ENCODE data around the gene ATP6V0C.

The ATP6V0C gene

DNA sequence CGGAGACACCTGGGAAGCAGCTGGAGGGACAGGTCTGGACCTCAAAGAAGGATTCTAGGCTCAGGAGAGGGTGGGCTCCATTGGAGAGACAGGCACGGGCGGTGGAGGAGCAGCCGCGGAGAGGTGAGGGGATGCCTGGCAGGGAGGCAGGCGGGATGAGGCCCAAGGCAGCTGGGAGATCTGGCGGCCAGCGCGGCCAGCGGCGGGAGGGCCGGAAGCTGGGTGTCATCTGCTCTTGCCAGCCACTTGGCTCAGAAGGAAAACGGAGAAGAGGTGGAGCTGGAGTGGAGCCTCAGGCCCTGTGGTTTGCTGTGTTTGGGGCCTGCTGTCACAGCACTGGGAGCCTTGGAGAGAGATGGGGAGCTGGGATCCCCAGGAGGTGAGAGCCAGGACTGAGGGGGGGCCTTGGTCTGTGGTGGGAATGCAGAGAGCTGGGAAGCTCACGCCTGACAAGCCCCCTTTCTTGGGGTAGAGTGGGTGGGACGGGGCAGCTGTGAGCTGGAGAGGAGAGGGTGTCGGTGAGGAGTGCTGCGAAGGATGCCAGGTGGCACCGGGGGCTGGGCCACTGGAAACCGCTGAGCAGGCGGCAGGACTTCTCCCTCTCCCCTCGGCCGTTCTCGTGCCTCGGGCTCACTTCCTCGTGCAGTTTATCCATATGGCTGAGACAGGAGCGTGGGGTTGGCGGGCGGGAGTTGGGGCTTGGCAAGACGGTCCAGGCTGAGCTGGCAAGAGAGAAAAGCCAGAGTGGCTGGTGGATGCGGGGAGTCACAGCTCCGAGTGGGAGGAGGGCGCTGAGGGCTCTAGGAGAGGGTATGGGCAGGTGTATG, 30.8 kb upstream of the ATP6V0C start:
- no peak overlapping the region for H3K27ac ChIP-seq
- TF ChIP-seq, protein P1, sequence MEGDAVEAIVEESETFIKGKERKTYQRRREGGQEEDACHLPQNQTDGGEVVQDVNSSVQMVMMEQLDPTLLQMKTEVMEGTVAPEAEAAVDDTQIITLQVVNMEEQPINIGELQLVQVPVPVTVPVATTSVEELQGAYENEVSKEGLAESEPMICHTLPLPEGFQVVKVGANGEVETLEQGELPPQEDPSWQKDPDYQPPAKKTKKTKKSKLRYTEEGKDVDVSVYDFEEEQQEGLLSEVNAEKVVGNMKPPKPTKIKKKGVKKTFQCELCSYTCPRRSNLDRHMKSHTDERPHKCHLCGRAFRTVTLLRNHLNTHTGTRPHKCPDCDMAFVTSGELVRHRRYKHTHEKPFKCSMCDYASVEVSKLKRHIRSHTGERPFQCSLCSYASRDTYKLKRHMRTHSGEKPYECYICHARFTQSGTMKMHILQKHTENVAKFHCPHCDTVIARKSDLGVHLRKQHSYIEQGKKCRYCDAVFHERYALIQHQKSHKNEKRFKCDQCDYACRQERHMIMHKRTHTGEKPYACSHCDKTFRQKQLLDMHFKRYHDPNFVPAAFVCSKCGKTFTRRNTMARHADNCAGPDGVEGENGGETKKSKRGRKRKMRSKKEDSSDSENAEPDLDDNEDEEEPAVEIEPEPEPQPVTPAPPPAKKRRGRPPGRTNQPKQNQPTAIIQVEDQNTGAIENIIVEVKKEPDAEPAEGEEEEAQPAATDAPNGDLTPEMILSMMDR (conservative IDR thresholded peaks at IDR 0.05), result no peak

DNA sequence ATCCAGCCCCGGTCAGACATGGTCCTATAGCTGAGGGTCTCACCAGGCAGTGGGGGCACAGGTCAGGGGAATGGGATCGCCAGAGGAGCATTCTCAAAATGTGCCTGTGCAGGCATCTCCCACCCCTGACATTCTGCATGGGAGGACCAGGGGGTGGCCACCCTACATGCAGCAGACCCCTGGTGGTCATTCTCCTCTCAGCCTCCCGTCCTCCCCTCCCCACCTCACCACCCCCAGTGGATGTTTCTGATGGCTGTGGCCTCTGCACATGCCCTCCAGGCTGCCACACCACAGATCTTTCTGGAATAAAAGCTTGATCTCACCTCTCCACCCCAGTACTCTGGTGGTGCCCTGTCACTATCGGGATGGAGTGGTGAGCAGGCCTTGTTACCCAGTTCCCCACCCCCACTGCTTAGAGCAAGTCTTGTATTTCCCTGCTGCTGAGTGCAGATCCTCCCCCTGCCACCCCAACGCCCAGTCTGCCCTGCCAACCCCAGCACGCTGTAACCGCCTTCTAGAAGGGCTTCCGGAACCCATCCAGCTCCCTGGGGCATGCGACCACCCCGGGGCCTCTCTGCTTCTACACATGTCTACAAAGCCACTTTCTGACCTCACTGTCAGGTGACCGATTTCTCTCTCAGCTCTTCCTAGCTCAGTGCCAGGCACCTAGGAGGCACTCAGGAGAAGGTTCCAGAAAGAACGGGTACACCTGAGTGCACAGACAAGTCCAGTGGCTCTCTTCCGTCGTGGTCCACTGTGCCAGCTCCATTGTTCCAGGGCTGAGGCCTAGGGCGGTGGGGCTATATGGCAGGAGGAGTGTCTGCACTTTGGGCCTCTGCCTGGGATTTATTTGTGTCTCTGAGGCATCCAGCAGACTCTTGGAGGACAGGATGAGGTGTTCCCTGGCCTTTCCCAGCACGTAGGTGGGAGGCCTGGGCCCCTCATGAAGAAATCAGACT, 29.5 kb upstream of the ATP6V0C start:
- TF ChIP-seq, protein P1 (conservative IDR thresholded peaks at IDR 0.05), result no peak
- no peak overlapping the region for H3K27ac ChIP-seq

DNA sequence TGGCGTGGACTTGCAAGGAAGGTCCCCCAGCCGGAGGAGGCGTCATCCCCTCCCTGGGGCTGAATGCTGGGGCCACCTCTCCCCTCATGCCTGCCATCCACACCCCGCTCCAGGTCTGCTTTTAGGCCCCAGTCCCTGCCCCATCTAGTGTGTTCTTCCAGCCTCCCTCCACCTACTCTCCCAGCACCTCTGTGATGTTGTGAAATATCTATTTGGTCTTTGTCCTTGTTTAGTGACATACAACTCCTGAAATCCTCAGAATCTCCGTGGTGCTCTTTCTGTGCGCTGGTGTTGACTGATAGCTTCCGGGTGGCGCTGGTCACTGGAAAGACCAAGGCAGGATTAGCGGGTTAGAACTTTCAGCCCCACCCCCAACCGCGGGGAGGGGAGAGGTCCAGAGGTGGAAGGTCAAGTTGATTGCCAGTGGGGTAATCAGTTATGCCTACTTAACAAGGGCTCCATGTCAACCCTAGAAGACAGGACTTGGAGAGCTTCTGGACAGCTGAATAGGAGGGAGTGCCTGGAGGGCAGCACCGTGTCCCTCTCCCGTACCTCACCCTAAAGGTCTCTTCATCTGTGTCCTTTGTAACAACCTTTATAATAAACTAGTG, 28.7 kb upstream of the ATP6V0C start:
- TF ChIP-seq, protein P1 (conservative IDR thresholded peaks at IDR 0.05), result no peak
- H3K27ac ChIP-seq, result no peak overlapping the region

DNA sequence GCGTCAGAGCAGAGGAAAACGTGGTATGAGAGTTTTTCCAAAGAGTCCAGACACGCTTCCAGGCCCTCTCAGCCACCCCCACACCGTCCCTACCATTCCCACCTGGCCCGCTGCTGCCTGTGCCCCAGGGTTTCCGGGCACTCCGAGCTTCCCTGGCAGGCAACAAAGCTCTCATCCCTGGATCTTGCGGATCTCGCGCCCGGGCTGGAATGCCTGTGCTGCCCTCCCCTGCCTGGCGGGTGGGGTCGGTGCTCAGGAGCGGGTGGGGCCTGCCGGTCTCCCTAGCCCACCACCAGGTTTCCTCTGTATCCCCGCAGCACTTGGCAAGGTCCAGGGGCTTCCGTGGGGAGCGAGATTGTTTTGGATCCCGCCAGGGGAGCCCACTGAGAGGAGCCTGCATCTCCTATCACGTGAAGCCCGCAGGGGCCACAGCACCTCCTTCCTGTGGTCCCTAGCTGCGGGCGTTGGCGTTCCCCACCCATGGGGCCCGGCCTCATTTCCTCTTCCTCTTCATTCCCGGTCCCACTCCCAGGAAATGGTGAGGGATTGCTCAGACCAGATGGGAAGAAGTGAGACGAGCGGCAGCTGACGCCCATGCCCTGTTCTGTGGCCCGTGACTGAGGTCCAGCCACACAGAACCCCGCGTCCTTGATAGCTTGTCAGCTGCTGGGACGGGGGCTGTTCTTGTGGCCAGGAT, 27.8 kb upstream of the ATP6V0C start:
- H3K27ac ChIP-seq, result no peak overlapping the region

DNA sequence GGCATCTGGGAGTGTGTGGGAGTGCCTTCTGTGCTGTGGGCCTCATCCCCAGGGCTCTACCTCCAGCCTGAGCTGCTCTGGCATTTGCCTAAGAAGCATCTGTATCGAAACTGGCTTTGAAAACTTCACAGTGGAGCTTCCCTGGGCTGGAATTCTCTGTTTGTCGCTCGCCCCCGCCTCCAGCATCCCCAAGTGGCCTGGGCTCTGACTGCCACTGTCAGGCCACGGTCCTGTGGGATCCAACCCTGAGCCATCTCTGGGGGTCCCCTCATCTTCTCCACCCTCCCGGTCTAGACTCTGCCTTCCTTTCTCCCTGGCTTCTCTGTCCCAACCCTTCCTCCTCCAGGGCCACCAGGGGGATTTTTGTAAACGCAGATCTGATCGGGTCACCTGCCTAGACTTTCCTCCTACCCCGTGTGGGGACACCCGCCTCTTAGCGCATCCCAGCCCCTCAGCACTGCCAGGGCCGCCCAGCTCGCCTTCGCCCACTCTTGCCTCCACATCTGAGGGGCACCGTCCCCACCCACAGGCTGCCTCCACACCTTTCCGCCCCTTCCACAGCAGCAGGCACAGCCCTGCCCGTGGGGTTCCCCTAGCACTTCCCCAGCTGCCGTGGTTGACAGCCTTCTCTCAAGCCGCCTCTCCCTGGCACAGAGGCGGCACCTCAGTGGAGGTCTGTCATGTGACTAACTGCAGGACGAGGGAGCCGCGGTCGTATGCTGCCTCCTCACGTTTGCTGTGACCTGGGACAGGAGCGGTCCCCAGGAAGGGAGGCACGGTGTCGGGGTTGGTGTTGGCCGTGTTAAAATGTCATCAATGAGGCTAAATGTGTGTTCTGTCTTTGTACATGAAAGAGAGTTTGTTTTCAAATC, 26.9 kb upstream of the ATP6V0C start:
- H3K27ac ChIP-seq, result no peak overlapping the region
- TF ChIP-seq, protein P1 (conservative IDR thresholded peaks at IDR 0.05), result no peak

More for the DNA sequence above, 27.8 kb upstream of the ATP6V0C start:
- TF ChIP-seq, protein P1 (conservative IDR thresholded peaks at IDR 0.05), result no peak

DNA sequence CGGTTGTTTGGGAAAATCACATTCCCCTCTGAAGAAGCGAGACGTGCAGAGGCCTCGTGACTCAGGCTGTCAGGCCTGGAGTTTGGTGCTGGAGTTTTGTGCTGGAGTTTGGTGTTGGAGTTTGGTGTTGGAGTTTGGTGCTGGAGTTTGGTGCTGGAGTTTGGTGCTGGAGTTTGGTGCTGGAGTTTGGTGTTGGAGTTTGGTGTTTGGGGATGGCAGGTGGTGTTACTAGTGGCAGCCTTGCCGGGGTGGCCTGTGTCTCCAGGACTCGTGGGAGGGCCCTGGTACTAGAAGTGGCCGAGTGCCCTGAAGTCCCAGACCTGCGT, 26.3 kb upstream of the ATP6V0C start:
- TF ChIP-seq, protein P1 (conservative IDR thresholded peaks at IDR 0.05), result no peak
- H3K27ac ChIP-seq, result no peak overlapping the region
